Fibroblast of skin of right biceps (primary cell): Measurements from ENCODE around the gene LMOD3.

Source experiments
- DNase-seq: peaks from one replicate; pipeline ENCODE4 v3.0.0-alpha.2; 2013

Gene LMOD3

GRCh38 chr3:69121513-69121912 is 882 bp downstream of the LMOD3 start:
- DNase-seq, result no peak

- peak; percentile 60 for DNase-seq
Observed at GRCh38 chr3:69120879-69121464, 1.4 kb downstream of the LMOD3 start.

DNA sequence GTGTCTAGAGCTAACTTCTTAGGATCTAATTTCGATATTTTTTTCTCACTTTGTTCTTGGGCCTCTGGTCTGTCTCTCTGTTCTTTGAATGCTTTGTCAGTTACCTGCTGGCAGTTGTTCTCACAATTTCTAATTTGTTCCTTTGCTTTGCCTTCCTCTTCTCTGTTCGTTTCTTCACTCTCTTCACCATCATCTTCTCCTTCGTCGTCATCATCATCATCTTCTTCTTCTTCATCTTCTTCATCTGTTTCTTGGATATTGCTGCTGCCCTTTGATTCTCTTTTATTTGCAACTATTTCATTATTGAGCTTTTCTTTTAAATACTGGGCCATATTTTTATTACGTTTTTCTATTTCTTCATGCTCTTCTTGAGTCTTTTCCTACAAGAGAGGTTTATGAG is 2.7 kb downstream of the LMOD3 start:
- DNase-seq, result no peak

GRCh38 chr3:69119138-69119537 is 3.3 kb downstream of the LMOD3 start:
- no peak for DNase-seq

GRCh38 chr3:69118555-69118954 is 3.8 kb downstream of the LMOD3 start:
- DNase-seq, result no peak

- no peak for DNase-seq
Observed at GRCh38 chr3:69116897-69117296, 5.5 kb downstream of the LMOD3 start.

DNA sequence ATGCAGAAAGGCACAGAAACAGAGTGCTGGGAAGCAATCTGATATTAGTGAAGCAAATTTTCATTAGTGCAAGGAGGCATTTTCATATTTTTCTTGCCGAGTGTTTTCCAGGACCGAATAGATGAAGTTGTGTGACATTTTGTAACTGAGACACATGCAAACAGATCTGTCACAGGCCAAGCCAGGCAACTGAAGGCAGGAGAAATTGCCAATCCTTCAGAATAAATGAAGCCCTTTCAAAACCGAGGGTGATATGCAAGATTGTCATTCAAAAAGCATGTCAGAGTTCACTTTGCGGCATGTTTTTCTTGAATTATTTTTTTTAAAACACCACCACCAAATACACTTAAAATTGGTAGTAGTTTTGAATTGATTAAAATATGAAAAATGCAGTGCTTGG is 6.2 kb downstream of the LMOD3 start:
- DNase-seq, result no peak

GRCh38 chr3:69115731-69116130 is 6.7 kb downstream of the LMOD3 start:
- peak; percentile 49 for DNase-seq

- DNase-seq, result no peak
Observed at GRCh38 chr3:69113536-69113935, 8.9 kb downstream of the LMOD3 start.

GRCh38 chr3:69110941-69111546 is 11.4 kb downstream of the LMOD3 start:
- DNase-seq, result no peak

DNA sequence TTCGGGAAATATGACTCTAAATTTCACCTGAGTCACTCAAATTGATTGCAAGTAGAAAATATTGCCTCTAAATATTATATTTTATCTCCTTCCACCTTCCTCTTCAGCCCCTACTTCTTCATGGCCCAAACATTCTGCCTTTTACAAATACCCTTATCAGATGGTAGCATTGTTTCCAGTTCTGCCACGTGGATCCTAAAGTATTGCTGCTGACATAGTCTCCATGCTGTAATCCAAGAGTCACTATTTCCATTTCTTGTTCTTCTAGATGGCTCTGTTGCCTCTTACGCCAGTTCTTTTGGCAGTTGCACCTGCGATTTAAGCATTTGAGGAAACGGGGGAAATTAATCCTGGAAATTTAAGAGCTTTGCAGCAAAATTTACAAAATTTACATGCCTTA is 13.6 kb downstream of the LMOD3 start:
- no peak for DNase-seq

GRCh38 chr3:69107841-69108240 is 14.6 kb downstream of the LMOD3 start:
- DNase-seq, result no peak

GRCh38 chr3:69105320-69105719 is 17.1 kb downstream of the LMOD3 start:
- no peak for DNase-seq

DNA sequence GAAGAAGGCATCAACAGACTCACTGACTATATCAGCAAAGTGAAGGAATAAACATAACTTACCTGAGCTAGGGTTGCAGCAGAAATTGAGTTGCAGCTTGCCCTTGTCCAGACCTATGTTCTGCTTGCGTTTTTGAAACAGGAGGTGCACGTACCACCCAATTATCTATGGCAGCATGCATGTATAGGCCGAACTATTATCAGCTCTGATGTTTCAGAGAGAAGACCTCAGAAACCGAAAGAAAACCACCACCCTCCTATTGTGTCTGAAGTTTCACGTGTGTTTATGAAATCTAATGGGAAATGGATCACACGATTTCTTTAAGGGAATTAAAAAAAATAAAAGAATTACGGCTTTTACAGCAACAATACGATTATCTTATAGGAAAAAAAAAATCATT is 17.8 kb downstream of the LMOD3 start:
- no peak for DNase-seq

DNA sequence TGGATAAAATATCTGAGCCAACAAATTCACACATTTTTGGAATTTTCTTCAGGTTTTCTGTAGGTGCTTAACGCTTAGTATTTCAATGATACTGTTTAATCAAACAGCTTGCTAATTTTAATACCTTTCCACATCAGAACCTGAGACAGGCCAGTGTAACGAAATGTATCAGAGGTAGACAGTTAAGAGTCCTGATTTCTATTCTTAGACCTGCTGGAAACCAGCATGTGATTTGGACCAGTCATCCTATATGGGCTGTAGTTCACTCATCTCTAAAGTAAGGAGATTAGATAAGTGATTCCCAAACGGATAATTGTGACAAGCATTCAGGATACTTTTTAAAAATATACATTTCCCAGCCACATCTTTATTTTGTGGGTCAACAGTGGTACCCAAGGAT is 19.3 kb downstream of the LMOD3 start:
- DNase-seq, result no peak

GRCh38 chr3:69102384-69102783 is 20.0 kb downstream of the LMOD3 start:
- no peak for DNase-seq

DNA sequence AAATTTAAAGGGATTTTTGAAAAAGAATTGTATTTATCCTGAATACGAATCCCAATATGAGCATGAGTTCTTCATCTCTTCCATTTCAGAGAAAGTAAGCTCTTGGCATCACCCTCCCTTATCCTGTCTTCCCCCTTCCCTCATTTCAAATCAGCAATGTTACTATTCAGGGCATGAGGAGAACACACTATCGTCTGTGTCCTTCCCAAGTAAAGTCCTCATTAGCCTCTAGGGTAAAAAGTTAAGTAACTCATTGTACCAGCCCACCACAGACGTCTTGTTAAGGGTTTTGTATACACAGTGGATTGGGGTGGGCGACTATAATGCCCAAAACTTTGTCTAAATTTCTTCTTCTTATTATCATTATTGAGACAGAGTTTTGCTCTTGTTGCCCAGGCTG is 22.8 kb downstream of the LMOD3 start:
- no peak for DNase-seq

DNA sequence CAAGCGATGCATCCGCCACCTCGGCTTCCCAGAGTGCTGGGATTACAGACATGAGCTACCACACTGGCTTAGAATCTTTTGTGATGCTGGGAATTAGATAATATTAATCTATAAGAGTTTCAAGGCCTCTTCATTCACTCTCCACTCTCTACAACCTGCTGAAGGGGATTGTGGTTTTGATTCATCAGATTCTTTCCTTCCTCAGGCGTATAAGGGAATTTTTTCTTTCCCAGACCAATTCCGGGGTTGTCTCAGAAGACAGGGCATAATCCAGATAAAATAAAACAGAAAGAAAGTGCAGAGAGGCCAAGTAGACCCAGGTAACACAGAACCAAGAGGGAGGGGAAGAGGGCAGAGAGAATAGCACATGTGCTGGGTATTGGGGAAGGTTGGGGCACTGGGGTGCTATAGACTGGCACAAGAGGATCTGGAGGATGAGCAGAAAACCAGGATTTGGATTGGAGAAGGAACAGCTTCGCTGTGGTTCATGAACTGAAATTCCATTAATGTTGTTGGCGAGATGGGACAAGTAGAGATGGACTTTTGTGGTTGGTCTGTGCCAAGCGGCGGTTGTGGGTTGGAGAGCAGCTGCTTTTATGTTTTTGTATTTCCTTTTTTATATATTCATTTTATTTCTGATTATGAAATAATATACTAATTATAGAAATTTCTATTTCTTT is 24.8 kb downstream of the LMOD3 start:
- no peak for DNase-seq

DNA sequence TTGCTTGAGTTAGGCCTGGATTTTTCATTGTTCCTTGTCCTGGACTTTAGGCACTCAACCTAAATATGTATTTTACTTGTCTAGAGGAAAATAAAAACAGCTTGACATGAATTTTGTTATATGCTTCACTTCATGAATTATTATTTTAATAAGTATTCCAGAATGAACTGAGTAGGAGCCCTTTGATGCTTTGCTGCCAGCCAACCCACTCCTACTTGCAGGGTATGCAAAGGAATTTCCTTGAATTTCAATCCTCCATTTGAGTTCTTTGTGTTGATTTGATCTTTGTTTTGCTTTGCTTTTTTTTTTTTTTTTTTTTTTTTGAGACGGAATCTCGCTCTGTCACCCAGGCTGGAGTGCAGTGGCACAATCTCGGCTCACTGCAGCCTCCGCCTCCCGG is 26.1 kb downstream of the LMOD3 start:
- no peak for DNase-seq

DNA sequence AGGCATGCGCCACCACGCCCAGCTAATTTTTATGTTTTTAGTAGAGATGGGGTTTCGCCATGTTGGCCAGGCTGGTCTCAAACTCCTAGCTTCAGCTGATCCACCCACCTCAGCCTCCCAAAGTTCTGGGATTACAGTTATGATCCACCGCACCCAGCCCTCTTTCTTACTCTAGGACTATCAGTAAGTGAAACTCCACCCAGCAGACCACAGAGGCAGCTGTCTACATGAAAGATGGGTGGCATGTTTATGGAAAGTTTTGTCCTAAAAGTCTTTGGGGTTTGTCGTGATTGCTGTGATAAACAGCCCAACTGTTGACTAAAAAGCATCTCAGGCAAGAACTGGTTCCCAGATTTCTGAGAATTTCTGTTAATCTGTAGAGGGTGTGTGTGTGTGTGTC is 26.8 kb downstream of the LMOD3 start:
- no peak for DNase-seq

GRCh38 chr3:69094467-69095205 is 27.8 kb downstream of the LMOD3 start:
- DNase-seq, result peak; percentile 73

GRCh38 chr3:69092030-69092516 is 30.3 kb downstream of the LMOD3 start:
- no peak for DNase-seq

- no peak for DNase-seq
Observed at GRCh38 chr3:69091389-69092029, 30.9 kb downstream of the LMOD3 start.
